Measurements from ENCODE around the gene SH3GLB1. TPM values are rescaled to one million over a fixed set of nuclear protein-coding genes. Genes with fewer than 3 reads are reported as not detected.

Gene SH3GLB1
- total RNA-seq, 1 experiment from 2014 or later, result 36.4 TPM

DNA sequence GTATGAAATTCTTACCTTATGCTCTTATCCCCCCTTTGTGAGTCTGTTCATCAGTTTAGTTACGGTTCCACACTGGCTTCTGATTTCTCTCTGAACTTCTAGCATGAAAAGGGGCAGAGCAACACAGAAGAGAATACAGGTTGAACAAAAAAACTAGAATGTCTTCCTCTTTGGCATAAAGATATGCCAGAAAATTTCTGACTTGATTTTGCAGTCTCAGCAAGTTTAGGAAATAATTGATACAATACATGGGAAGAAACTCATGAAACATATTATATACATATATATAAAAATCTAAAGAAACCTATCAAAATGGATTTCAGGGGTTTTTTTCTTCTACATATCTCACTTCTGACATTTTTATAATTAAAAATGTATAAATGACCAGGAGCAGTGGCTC is 27.0 kb downstream of the SH3GLB1 start:
- DNase-seq (ENCODE audit: low spot score) (no peak), ATAC-seq (no peak)
- Mint-ChIP-seq H3K27ac (no peak overlapping the region), H3K36me3 (peaks cover 14% of the 10 kb centered on the region), H3K9me3 (no peaks in the 10 kb centered on the region), H3K4me3 (no peak overlapping the region), H3K27me3 (ENCODE audit: low read depth) (no peaks in the 10 kb centered on the region), H3K4me1 (no peaks in the 10 kb centered on the region)
- ChIA-PET CTCF (no interaction called here), POLR2A (no interaction called here)
- TF ChIP-seq ZNF219 (CRISPR knock-in tag; IDR thresholded peaks at IDR 0.05; ENCODE audit: borderline replicate concordance) (no peak), ZNF138 (CRISPR knock-in tag; conservative IDR thresholded peaks at IDR 0.05) (no peak), ETV6 (CRISPR knock-in tag; IDR thresholded peaks at IDR 0.05) (no peak), NR2C2 (CRISPR knock-in tag; IDR thresholded peaks at IDR 0.05) (no peak), NR1H2 (CRISPR knock-in tag; IDR thresholded peaks at IDR 0.05) (no peak)
- TF ChIP-seq, protein P1, sequence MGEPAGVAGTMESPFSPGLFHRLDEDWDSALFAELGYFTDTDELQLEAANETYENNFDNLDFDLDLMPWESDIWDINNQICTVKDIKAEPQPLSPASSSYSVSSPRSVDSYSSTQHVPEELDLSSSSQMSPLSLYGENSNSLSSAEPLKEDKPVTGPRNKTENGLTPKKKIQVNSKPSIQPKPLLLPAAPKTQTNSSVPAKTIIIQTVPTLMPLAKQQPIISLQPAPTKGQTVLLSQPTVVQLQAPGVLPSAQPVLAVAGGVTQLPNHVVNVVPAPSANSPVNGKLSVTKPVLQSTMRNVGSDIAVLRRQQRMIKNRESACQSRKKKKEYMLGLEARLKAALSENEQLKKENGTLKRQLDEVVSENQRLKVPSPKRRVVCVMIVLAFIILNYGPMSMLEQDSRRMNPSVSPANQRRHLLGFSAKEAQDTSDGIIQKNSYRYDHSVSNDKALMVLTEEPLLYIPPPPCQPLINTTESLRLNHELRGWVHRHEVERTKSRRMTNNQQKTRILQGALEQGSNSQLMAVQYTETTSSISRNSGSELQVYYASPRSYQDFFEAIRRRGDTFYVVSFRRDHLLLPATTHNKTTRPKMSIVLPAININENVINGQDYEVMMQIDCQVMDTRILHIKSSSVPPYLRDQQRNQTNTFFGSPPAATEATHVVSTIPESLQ (CRISPR knock-in tag; IDR thresholded peaks at IDR 0.05), result no peak
- TF ChIP-seq, protein P2, sequence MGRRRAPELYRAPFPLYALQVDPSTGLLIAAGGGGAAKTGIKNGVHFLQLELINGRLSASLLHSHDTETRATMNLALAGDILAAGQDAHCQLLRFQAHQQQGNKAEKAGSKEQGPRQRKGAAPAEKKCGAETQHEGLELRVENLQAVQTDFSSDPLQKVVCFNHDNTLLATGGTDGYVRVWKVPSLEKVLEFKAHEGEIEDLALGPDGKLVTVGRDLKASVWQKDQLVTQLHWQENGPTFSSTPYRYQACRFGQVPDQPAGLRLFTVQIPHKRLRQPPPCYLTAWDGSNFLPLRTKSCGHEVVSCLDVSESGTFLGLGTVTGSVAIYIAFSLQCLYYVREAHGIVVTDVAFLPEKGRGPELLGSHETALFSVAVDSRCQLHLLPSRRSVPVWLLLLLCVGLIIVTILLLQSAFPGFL (CRISPR knock-in tag; IDR thresholded peaks at IDR 0.05; ENCODE audit: borderline replicate concordance), result no peak

DNA sequence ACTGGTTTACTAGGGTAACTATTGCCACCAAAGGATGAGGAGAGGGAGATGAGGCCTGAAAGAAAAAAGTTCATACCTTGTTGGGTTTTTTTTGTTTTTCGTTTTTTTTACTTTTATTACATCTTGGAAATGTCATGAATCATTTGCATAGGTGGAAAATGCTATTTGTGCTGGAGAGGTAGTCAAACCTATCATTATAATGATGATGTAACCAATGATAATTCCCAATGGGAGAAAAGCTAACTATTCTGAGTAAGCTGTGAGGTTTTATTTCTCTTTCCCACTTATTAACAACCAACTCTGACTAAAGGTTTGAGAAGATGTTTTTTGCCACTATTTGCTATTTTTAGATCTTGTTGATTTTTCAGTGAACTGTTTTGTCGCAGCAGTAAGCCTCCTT is 29.0 kb downstream of the SH3GLB1 start:
- Mint-ChIP-seq H3K36me3 (peaks cover 26% of the 10 kb centered on the region), H3K4me1 (no peaks in the 10 kb centered on the region), H3K9me3 (no peaks in the 10 kb centered on the region), H3K27ac (no peak overlapping the region), H3K27me3 (ENCODE audit: low read depth) (no peaks in the 10 kb centered on the region), H3K4me3 (no peak overlapping the region)
- POLR2A ChIA-PET, result no interaction called here
- ATAC-seq (no peak), DNase-seq (ENCODE audit: low spot score) (no peak)
- CTCF ChIA-PET, result interaction anchor here (1.8 to 1.9 kb wide), 2 partner anchors 9 to 29 kb away, joined by 5 to 8 read pairs; partner anchors contain the start of gene SH3GLB1
- TF ChIP-seq CREB1 (CRISPR knock-in tag; IDR thresholded peaks at IDR 0.05), result no peak
- no peak for TF ChIP-seq ESRRA (CRISPR knock-in tag; IDR thresholded peaks at IDR 0.05; ENCODE audit: borderline replicate concordance)
- TF ChIP-seq ZNF423 (CRISPR knock-in tag; IDR thresholded peaks at IDR 0.05), result no peak
- TF ChIP-seq, protein P3, sequence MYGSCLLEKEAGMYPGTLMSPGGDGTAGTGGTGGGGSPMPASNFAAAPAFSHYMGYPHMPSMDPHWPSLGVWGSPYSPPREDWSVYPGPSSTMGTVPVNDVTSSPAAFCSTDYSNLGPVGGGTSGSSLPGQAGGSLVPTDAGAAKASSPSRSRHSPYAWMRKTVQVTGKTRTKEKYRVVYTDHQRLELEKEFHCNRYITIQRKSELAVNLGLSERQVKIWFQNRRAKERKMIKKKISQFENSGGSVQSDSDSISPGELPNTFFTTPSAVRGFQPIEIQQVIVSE (CRISPR knock-in tag; IDR thresholded peaks at IDR 0.05; ENCODE audit: borderline replicate concordance), result no peak
- no peak for TF ChIP-seq GABPB1 (CRISPR knock-in tag; IDR thresholded peaks at IDR 0.05)
- TF ChIP-seq, protein P4, sequence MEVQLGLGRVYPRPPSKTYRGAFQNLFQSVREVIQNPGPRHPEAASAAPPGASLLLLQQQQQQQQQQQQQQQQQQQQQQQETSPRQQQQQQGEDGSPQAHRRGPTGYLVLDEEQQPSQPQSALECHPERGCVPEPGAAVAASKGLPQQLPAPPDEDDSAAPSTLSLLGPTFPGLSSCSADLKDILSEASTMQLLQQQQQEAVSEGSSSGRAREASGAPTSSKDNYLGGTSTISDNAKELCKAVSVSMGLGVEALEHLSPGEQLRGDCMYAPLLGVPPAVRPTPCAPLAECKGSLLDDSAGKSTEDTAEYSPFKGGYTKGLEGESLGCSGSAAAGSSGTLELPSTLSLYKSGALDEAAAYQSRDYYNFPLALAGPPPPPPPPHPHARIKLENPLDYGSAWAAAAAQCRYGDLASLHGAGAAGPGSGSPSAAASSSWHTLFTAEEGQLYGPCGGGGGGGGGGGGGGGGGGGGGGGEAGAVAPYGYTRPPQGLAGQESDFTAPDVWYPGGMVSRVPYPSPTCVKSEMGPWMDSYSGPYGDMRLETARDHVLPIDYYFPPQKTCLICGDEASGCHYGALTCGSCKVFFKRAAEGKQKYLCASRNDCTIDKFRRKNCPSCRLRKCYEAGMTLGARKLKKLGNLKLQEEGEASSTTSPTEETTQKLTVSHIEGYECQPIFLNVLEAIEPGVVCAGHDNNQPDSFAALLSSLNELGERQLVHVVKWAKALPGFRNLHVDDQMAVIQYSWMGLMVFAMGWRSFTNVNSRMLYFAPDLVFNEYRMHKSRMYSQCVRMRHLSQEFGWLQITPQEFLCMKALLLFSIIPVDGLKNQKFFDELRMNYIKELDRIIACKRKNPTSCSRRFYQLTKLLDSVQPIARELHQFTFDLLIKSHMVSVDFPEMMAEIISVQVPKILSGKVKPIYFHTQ (CRISPR knock-in tag; IDR thresholded peaks at IDR 0.05), result no peak
- TF ChIP-seq SMAD4 (CRISPR knock-in tag; IDR thresholded peaks at IDR 0.05), result no peak
- TF ChIP-seq, protein P5, sequence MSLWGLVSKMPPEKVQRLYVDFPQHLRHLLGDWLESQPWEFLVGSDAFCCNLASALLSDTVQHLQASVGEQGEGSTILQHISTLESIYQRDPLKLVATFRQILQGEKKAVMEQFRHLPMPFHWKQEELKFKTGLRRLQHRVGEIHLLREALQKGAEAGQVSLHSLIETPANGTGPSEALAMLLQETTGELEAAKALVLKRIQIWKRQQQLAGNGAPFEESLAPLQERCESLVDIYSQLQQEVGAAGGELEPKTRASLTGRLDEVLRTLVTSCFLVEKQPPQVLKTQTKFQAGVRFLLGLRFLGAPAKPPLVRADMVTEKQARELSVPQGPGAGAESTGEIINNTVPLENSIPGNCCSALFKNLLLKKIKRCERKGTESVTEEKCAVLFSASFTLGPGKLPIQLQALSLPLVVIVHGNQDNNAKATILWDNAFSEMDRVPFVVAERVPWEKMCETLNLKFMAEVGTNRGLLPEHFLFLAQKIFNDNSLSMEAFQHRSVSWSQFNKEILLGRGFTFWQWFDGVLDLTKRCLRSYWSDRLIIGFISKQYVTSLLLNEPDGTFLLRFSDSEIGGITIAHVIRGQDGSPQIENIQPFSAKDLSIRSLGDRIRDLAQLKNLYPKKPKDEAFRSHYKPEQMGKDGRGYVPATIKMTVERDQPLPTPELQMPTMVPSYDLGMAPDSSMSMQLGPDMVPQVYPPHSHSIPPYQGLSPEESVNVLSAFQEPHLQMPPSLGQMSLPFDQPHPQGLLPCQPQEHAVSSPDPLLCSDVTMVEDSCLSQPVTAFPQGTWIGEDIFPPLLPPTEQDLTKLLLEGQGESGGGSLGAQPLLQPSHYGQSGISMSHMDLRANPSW (CRISPR knock-in tag; conservative IDR thresholded peaks at IDR 0.05; ENCODE audit: low read depth), result no peak
- TF ChIP-seq, protein P6, sequence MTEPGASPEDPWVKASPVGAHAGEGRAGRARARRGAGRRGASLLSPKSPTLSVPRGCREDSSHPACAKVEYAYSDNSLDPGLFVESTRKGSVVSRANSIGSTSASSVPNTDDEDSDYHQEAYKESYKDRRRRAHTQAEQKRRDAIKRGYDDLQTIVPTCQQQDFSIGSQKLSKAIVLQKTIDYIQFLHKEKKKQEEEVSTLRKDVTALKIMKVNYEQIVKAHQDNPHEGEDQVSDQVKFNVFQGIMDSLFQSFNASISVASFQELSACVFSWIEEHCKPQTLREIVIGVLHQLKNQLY (CRISPR knock-in tag; IDR thresholded peaks at IDR 0.05), result no peak
- TF ChIP-seq ELF4 (CRISPR knock-in tag; IDR thresholded peaks at IDR 0.05; ENCODE audit: low read depth), result no peak
- TF ChIP-seq ETV6 (CRISPR knock-in tag; IDR thresholded peaks at IDR 0.05), result no peak
- TF ChIP-seq NFATC4 (CRISPR knock-in tag; IDR thresholded peaks at IDR 0.05), result no peak
- TF ChIP-seq, protein P7, sequence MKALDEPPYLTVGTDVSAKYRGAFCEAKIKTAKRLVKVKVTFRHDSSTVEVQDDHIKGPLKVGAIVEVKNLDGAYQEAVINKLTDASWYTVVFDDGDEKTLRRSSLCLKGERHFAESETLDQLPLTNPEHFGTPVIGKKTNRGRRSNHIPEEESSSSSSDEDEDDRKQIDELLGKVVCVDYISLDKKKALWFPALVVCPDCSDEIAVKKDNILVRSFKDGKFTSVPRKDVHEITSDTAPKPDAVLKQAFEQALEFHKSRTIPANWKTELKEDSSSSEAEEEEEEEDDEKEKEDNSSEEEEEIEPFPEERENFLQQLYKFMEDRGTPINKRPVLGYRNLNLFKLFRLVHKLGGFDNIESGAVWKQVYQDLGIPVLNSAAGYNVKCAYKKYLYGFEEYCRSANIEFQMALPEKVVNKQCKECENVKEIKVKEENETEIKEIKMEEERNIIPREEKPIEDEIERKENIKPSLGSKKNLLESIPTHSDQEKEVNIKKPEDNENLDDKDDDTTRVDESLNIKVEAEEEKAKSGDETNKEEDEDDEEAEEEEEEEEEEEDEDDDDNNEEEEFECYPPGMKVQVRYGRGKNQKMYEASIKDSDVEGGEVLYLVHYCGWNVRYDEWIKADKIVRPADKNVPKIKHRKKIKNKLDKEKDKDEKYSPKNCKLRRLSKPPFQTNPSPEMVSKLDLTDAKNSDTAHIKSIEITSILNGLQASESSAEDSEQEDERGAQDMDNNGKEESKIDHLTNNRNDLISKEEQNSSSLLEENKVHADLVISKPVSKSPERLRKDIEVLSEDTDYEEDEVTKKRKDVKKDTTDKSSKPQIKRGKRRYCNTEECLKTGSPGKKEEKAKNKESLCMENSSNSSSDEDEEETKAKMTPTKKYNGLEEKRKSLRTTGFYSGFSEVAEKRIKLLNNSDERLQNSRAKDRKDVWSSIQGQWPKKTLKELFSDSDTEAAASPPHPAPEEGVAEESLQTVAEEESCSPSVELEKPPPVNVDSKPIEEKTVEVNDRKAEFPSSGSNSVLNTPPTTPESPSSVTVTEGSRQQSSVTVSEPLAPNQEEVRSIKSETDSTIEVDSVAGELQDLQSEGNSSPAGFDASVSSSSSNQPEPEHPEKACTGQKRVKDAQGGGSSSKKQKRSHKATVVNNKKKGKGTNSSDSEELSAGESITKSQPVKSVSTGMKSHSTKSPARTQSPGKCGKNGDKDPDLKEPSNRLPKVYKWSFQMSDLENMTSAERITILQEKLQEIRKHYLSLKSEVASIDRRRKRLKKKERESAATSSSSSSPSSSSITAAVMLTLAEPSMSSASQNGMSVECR (CRISPR knock-in tag; IDR thresholded peaks at IDR 0.05; ENCODE audit: borderline replicate concordance), result no peak
- TF ChIP-seq ZNF138 (CRISPR knock-in tag; conservative IDR thresholded peaks at IDR 0.05), result no peak
